Loucy (cell line): ENCODE measurements around the gene FCER1A.
"Not testable (repeated sequence)": the region's sequence is repeated elsewhere in the genome, so short reads cannot be mapped to it uniquely, and the experiment has no call there.

Experiments used
- H2AFZ ChIP-seq: fragments of 200-600 bp; sonication (generic); 2 replicates; pipeline ENCODE4 v1.6.0; 2016; ENCODE audit warnings: antibody characterized with exemption, mild to moderate bottlenecking, low read length, moderate library complexity
- H3F3A ChIP-seq: fragments of 200-600 bp; 2 replicates; pipeline ENCODE4 v1.6.0; 2016; ENCODE audit warnings: antibody characterized with exemption, low read depth, mild to moderate bottlenecking
- H3K27me3 ChIP-seq: fragments of 200-600 bp; sonication (generic); 2 replicates; pipeline ENCODE4 v1.6.1; 2014; ENCODE audit warnings: low read length, mild to moderate bottlenecking; ENCODE audit not compliant: insufficient read depth, poor library complexity, severe bottlenecking
- H3K36me3 ChIP-seq: fragments of 200-600 bp; sonication (generic); 2 replicates; pipeline ENCODE4 v1.6.1; 2016; ENCODE audit warnings: low read length; ENCODE audit not compliant: insufficient read depth
- H3K4me1 ChIP-seq: fragments of 200-600 bp; sonication (generic); 2 replicates; pipeline ENCODE4 v1.5.1; 2014; ENCODE audit warnings: low read length, mild to moderate bottlenecking; ENCODE audit not compliant: insufficient read depth, poor library complexity, severe bottlenecking
- H3K4me2 ChIP-seq: fragments of 200-600 bp; sonication (generic); 2 replicates; pipeline ENCODE4 v1.6.0; 2014; ENCODE audit warnings: antibody characterized with exemption, low read length, low read depth, mild to moderate bottlenecking; ENCODE audit not compliant: poor library complexity, severe bottlenecking
- H3K4me3 ChIP-seq: fragments of 200-600 bp; sonication (generic); 2 replicates; pipeline ENCODE4 v1.5.1; 2014; ENCODE audit warnings: low read length, mild to moderate bottlenecking, mixed read lengths; ENCODE audit not compliant: poor library complexity, severe bottlenecking
- H3K79me2 ChIP-seq: fragments of 200-600 bp; sonication (generic); 2 replicates; pipeline ENCODE4 v1.6.1; 2014; ENCODE audit warnings: low read length; ENCODE audit not compliant: insufficient read depth
- H3K9ac ChIP-seq: fragments of 200-600 bp; sonication (generic); 2 replicates; pipeline ENCODE4 v1.6.0; 2014; ENCODE audit warnings: mild to moderate bottlenecking, low read depth, low read length, moderate library complexity; ENCODE audit not compliant: poor library complexity, severe bottlenecking
- H3K9me2 ChIP-seq: fragments of 200-600 bp; sonication (generic); replicated peaks from 2 replicates; pipeline ENCODE4 v1.6.1; 2016; ENCODE audit warnings: low read depth, low read length, mixed read lengths
- H3K9me3 ChIP-seq: fragments of 200-600 bp; sonication (generic); 2 replicates; pipeline ENCODE4 v1.6.1; 2014; ENCODE audit warnings: mild to moderate bottlenecking, antibody characterized with exemption, low read length, low read depth; ENCODE audit not compliant: insufficient read depth
- H4K20me1 ChIP-seq: fragments of 200-600 bp; sonication (generic); 2 replicates; pipeline ENCODE4 v1.6.0; 2014; ENCODE audit warnings: antibody characterized with exemption, low read length, mild to moderate bottlenecking; ENCODE audit not compliant: insufficient read depth, poor library complexity, severe bottlenecking
- EZH2phosphoT487 ChIP-seq: fragments of 200-600 bp; IDR thresholded peaks from 2 replicates; pipeline ENCODE4 v1.6.1; 2018; ENCODE audit warnings: antibody characterized with exemption, mild to moderate bottlenecking, moderate library complexity, borderline replicate concordance
- TF ChIP-seq, protein P1 (sequence below): fragments of 200-600 bp; sonication (generic); conservative IDR thresholded peaks from 2 replicates; pipeline ENCODE4 v1.5.1; 2014; ENCODE audit warnings: mild to moderate bottlenecking, antibody characterized with exemption, low read length

The FCER1A gene

DNA sequence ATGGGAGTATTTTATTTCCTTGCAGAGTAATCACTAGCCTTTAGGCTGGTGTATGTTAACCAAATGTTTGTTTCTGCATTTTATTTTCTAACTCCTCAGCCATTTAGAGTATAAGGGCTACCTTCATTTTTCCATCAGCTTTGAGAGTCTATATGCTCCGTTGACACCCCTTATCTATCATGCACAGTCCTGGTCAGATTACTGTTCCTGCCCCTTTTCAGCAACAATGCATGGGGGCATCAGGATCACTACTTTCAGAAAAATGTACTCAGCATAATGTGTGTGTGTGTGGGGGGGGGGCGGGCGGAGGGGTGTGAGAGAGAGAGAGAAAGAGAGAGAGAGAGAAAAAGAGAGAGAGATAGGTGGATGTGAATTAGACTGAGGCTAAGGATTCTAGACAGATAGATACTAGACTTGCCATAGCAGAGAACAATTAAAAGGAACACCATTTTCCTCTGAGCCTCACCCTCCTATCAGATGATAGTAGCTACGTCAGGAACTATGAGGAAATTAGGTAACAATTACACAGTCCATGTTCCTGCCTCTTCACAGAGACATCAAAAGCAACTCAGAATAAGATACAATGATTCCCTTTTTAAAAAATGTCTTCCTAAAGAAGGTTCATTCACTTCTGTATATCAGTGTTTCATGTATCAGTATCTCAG is 40.8 kb downstream of the FCER1A start:
- no peaks in the 10 kb centered on the region for H3F3A ChIP-seq
- H3K9me3 ChIP-seq = no peaks in the 10 kb centered on the region
- H4K20me1 ChIP-seq = no peaks in the 10 kb centered on the region
- no peaks in the 10 kb centered on the region for H3K36me3 ChIP-seq
- no peaks in the 10 kb centered on the region for H3K79me2 ChIP-seq
- TF ChIP-seq EZH2phosphoT487 = no peak
- TF ChIP-seq, protein P1, sequence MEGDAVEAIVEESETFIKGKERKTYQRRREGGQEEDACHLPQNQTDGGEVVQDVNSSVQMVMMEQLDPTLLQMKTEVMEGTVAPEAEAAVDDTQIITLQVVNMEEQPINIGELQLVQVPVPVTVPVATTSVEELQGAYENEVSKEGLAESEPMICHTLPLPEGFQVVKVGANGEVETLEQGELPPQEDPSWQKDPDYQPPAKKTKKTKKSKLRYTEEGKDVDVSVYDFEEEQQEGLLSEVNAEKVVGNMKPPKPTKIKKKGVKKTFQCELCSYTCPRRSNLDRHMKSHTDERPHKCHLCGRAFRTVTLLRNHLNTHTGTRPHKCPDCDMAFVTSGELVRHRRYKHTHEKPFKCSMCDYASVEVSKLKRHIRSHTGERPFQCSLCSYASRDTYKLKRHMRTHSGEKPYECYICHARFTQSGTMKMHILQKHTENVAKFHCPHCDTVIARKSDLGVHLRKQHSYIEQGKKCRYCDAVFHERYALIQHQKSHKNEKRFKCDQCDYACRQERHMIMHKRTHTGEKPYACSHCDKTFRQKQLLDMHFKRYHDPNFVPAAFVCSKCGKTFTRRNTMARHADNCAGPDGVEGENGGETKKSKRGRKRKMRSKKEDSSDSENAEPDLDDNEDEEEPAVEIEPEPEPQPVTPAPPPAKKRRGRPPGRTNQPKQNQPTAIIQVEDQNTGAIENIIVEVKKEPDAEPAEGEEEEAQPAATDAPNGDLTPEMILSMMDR = no peak
- H3K9ac ChIP-seq = no peak overlapping the region
- H3K9me2 ChIP-seq = no peaks in the 10 kb centered on the region
- no peaks in the 10 kb centered on the region for H3K4me1 ChIP-seq
- H3K4me3 ChIP-seq = no peak overlapping the region
- no peak overlapping the region for H3K4me2 ChIP-seq
- no peaks in the 10 kb centered on the region for H3K27me3 ChIP-seq
- no peak overlapping the region for H2AFZ ChIP-seq

DNA sequence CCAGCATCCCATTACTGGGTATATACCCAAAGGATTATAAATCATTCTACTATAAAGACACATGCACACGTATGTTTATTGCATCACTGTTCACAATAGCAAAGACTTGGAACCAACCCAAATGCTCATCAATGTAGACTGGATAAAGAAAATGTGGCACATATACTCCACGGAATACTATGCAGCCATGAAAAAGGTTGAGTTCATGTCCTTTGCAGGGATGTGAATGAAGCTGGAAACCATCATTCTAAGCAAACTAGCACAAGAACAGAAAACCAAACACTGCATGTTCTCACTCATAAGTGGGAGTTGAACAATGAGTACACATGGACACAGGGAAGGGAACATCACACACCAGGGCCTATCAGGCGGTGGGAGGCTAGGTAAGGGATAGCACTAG is 47.2 kb downstream of the FCER1A start:
- not testable (repeated sequence) for H2AFZ ChIP-seq, H3K4me3 ChIP-seq, H3K36me3 ChIP-seq, H3K79me2 ChIP-seq, H3K27me3 ChIP-seq, H3K9me2 ChIP-seq, H4K20me1 ChIP-seq, H3F3A ChIP-seq, H3K4me1 ChIP-seq, H3K4me2 ChIP-seq, H3K9ac ChIP-seq, H3K9me3 ChIP-seq

DNA sequence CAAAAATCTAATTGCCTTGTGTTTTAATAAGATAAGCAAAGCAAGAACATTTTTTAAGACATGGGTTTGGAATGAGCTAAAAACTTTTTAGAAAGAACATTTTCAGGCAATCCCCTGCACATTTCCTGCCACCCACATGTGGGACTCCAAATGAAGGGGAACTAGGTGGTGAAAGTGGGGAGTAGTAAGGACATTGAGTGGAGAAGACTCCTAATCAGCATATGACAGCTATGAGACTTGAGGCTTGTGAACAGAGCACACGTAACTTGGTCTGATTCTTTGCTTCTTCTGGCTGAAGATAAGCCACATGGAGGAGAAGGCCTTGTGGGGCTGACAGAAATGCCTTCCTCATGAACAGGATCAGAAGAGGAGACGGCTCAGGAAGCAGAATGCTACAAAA is 50.3 kb downstream of the FCER1A start:
- Histone ChIP-seq H3K9me2 (no peaks in the 10 kb centered on the region), H4K20me1 (no peaks in the 10 kb centered on the region), H3K27me3 (no peaks in the 10 kb centered on the region), H3K9ac (no peak overlapping the region), H3K4me3 (no peak overlapping the region), H3K4me1 (no peaks in the 10 kb centered on the region), H3K36me3 (no peaks in the 10 kb centered on the region), H3F3A (no peaks in the 10 kb centered on the region), H2AFZ (no peak overlapping the region), H3K9me3 (no peaks in the 10 kb centered on the region), H3K79me2 (no peaks in the 10 kb centered on the region), H3K4me2 (no peak overlapping the region)
- no peak for TF ChIP-seq EZH2phosphoT487
- TF ChIP-seq, protein P1 = no peak
